SH-SY5Y (cell line): Measurements from ENCODE around the gene ADAM23.

ENCODE experiments used
- GATA2 ChIP-seq: IDR thresholded peaks from 2 replicates; pipeline ENCODE4 v1.6.1; 2011; ENCODE audit warnings: mild to moderate bottlenecking, low read depth, low read length
- GATA3 ChIP-seq: IDR thresholded peaks from 2 replicates; pipeline ENCODE4 v1.6.1; 2011; ENCODE audit warnings: low read depth, mild to moderate bottlenecking, low read length, moderate library complexity

DNA sequence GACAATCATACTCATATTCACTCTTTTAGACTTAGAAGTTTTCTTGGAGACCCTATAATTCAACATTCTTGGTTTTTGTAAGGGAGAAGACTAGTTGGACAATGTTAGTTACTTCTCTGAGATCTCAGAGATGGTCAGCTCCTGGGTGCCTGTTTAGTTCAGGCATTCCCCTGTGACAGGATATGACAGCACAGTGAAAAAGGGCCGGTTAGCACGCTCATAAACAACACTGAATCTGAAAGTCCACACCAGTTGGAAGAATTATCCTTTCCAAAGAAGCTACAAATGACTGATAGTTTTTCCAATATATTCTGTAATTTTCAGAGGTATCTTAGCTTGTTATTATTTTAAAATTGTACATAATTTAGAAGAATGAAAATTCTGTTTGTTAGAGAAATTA is 75.7 kb downstream of the ADAM23 start:
- no peak for TF ChIP-seq GATA3
- TF ChIP-seq GATA2: no peak
